HL-60 (cell line): ENCODE measurements around the gene PARP12.

Experiments used
- DNase-seq, 2 experiments: peaks; one replicate each; pipeline ENCODE4 v3.0.0-alpha.2; 2010 to 2020; ENCODE audit warnings: low read depth in 1 of 2, low spot score in 1 of 2
- H3K27ac ChIP-seq: fragments of 250-450 bp; sonication (Bioruptor Pico); replicated peaks from 2 replicates; pipeline ENCODE4 v1.5.1; 2020; ENCODE audit warnings: mild to moderate bottlenecking, moderate library complexity
- H3K27me3 ChIP-seq: fragments of 250-450 bp; sonication (Bioruptor Pico); 2 replicates; pipeline ENCODE4 v1.5.1; 2021; ENCODE audit warnings: mild to moderate bottlenecking, moderate library complexity; ENCODE audit not compliant: insufficient read depth, poor library complexity, severe bottlenecking
- H3K4me3 ChIP-seq: replicated peaks from 2 replicates; pipeline ENCODE4 v1.5.1; 2011; ENCODE audit warnings: mild to moderate bottlenecking, control low read depth, low read length; ENCODE audit not compliant: insufficient read depth
- GABPA ChIP-seq: IDR thresholded peaks from 2 replicates; pipeline ENCODE4 v1.6.1; 2012; ENCODE audit warnings: low read depth
- POLR2AphosphoS5 ChIP-seq: IDR thresholded peaks from 2 replicates; pipeline ENCODE4 v1.6.1; 2012; ENCODE audit warnings: low read depth
- SPI1 ChIP-seq: IDR thresholded peaks from 2 replicates; pipeline ENCODE4 v1.6.1; 2012; ENCODE audit warnings: low read depth, mild to moderate bottlenecking, borderline replicate concordance
- TF ChIP-seq, protein P1 (sequence below): IDR thresholded peaks from one replicate; pipeline ENCODE4 v1.5.1; 2011; ENCODE audit warnings: low read length, control low read depth, inconsistent platforms; ENCODE audit not compliant: insufficient read depth
- TF ChIP-seq, protein P2 (sequence below): IDR thresholded peaks from 2 replicates; pipeline ENCODE4 v1.6.1; 2012; ENCODE audit warnings: low read depth; ENCODE audit not compliant: insufficient replicate concordance

PARP12 gene

DNA sequence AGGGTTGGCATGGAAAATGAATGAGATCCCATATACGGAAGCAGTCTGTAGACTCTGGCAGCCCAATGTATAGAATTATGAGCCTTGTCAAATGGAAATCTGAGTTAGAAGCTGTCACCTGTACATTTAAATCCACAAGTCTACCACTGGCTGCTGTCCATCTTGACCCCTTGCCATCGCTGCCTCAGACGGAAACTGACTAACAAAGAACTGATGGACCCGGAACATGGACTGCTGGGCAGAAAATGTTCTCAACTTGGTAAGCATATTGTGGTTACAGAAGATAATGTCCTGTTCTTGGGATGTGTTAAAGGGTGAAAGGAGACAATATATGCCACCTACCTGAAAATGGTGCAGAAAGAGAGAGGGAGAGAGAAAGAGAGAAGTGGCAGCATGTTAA, 37.5 kb downstream of the PARP12 start:
- Histone ChIP-seq H3K27ac (no peak overlapping the region), H3K27me3 (peaks cover 5% of the 10 kb centered on the region), H3K4me3 (no peak overlapping the region)
- TF ChIP-seq, protein P1, sequence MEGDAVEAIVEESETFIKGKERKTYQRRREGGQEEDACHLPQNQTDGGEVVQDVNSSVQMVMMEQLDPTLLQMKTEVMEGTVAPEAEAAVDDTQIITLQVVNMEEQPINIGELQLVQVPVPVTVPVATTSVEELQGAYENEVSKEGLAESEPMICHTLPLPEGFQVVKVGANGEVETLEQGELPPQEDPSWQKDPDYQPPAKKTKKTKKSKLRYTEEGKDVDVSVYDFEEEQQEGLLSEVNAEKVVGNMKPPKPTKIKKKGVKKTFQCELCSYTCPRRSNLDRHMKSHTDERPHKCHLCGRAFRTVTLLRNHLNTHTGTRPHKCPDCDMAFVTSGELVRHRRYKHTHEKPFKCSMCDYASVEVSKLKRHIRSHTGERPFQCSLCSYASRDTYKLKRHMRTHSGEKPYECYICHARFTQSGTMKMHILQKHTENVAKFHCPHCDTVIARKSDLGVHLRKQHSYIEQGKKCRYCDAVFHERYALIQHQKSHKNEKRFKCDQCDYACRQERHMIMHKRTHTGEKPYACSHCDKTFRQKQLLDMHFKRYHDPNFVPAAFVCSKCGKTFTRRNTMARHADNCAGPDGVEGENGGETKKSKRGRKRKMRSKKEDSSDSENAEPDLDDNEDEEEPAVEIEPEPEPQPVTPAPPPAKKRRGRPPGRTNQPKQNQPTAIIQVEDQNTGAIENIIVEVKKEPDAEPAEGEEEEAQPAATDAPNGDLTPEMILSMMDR, result no peak
- TF ChIP-seq, protein P2, sequence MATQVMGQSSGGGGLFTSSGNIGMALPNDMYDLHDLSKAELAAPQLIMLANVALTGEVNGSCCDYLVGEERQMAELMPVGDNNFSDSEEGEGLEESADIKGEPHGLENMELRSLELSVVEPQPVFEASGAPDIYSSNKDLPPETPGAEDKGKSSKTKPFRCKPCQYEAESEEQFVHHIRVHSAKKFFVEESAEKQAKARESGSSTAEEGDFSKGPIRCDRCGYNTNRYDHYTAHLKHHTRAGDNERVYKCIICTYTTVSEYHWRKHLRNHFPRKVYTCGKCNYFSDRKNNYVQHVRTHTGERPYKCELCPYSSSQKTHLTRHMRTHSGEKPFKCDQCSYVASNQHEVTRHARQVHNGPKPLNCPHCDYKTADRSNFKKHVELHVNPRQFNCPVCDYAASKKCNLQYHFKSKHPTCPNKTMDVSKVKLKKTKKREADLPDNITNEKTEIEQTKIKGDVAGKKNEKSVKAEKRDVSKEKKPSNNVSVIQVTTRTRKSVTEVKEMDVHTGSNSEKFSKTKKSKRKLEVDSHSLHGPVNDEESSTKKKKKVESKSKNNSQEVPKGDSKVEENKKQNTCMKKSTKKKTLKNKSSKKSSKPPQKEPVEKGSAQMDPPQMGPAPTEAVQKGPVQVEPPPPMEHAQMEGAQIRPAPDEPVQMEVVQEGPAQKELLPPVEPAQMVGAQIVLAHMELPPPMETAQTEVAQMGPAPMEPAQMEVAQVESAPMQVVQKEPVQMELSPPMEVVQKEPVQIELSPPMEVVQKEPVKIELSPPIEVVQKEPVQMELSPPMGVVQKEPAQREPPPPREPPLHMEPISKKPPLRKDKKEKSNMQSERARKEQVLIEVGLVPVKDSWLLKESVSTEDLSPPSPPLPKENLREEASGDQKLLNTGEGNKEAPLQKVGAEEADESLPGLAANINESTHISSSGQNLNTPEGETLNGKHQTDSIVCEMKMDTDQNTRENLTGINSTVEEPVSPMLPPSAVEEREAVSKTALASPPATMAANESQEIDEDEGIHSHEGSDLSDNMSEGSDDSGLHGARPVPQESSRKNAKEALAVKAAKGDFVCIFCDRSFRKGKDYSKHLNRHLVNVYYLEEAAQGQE, result no peak
- no peak for TF ChIP-seq SPI1
- no peak for TF ChIP-seq POLR2AphosphoS5
- TF ChIP-seq GABPA, result no peak
- no peak for DNase-seq

DNA sequence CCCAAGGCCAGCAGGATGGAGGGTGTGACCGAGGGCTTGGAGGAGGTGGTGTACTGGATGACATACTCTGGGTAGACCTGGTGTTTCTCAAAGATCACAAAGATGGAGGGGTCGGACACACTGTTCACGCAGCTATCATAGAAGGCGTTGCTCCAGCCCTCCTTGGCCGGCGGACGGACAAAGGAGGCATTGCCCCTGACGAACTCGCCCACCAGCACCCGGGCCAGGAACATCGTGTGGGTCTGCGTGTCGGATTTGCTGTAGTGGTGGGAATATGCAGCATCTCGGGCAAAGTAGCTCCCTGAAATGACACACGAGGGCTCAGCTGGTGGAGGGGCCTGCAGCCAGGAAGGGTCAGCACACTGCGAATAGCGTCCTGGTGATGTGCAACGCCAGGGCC, 38.2 kb downstream of the PARP12 start:
- Histone ChIP-seq H3K27me3 (peaks cover 5% of the 10 kb centered on the region), H3K27ac (no peak overlapping the region), H3K4me3 (no peak overlapping the region)
- no peak for DNase-seq
- no peak for TF ChIP-seq POLR2AphosphoS5
- TF ChIP-seq, protein P1, result no peak
- TF ChIP-seq GABPA, result no peak

DNA sequence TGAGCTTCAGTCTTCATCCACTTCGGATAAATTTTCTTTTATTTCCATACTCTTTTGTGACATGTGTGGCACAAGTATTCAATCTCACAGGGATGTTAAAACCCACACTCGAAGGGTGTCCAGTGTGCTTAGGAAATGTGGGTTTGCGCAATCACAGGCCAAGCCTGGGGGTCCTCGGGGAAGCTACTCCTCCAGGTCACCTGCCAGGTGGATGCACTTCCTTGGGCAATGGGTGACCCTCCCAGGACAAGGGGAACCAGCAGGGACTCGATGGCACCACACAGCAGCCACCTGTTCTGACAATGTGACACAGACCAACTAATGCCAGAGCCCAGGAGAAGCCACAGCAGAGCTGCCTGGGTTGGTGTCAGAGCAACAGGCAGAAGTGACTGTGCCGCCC, 39.0 kb downstream of the PARP12 start:
- DNase-seq, result no peak
- Histone ChIP-seq H3K4me3 (no peak overlapping the region), H3K27me3 (peaks cover 2% of the 10 kb centered on the region), H3K27ac (no peak overlapping the region)
- TF ChIP-seq GABPA (no peak), SPI1 (no peak), POLR2AphosphoS5 (no peak)
- TF ChIP-seq, protein P2, result no peak
- TF ChIP-seq, protein P1, result no peak

DNA sequence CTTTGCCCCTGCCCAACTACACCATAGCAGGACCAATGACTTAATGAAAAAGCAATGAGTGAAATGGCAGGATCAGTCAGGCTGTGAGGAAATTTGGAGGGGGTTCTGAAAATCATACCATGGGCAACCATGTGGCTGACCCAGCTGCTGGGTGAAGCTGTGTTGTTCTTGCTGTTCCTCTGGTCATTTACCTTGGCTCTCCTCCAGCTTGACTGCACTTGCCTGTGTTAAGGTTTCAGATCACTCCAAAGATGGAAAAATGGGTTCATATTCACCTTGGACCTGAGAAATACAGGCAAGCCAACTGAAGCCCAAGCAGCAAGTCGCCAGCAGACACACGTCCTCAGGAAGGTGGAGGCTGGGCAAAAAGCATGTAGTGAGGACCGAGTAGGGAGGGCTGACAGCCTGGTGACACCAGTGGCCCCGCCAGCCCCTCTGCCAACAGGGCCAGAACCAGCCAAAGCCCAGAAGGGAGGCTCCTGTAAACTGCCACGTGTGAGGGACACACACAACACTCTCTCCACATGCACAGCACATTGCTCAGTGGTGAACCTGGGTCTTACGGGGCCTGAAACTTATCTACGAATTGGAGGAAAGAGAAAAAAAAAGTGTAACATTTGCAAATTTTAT, 40.1 kb downstream of the PARP12 start:
- no peak overlapping the region for H3K4me3 ChIP-seq
- no peak overlapping the region for H3K27ac ChIP-seq
- TF ChIP-seq, protein P2, result no peak
- TF ChIP-seq GABPA (no peak), SPI1 (no peak), POLR2AphosphoS5 (no peak)
- TF ChIP-seq, protein P1, result no peak
- no peak for DNase-seq
- H3K27me3 ChIP-seq, result peaks cover 2% of the 10 kb centered on the region
